HG03103 (cell line): ENCODE results near the gene ABCB8.

ENCODE experiments used
- ATAC-seq: cut with Tn5 transposase; IDR thresholded peaks from one replicate; pipeline ENCODE4 v1.9.1; 2021; ENCODE audit warnings: low read depth; ENCODE audit not compliant: unreplicated experiment

The ABCB8 gene

GRCh38 chr7:151095828-151096475, 67.7 kb downstream of the ABCB8 start:
- ATAC-seq, result no peak
